HG02973 (cell line): ENCODE data around the gene NBAS.
"Not testable (repeated sequence)": the region's sequence is repeated elsewhere in the genome, so short reads cannot be mapped to it uniquely, and the experiment has no call there.

Experiments
- ATAC-seq: cut with Tn5 transposase; IDR thresholded peaks from one replicate; pipeline ENCODE4 v1.9.1; 2021; ENCODE audit warnings: moderate library complexity; ENCODE audit not compliant: unreplicated experiment

NBAS gene

DNA sequence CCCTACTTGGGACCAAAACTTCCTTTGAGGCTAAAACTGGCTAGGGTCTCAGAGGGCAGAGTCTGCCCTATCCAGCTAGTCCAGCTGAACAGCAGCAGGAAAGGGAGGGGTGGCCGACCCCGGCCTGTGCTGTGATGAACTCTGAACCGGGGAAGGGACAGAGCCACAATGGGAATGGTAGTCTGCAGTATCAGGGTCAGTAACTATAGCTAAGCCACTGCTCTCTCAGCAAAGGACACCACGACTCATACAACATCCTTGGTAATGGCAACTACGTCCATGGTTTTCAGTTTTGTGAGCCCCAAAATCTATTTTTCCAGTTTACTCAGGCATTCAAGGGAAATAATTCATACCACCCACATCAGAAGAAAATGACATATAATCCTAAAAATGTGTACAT is 75.2 kb downstream of the NBAS start:
- no peak for ATAC-seq

DNA sequence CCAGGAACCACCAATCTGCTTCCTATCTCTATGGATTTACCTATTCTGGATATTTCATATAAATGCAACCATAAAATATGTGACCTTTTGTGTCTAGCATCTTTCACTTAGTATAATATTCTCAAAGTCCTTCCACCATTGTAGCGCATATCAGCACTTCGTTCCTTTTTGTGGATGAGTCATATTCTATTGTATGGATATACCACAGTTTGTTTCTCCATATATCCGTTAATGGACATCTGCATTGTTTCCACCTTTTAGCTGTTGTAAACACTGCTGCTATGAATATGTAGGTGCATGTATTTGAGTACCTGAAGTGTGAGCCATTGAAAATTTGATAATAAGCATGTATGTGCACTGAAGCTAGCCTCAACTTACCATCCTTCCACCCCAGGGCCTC is 80.1 kb downstream of the NBAS start:
- no peak for ATAC-seq

DNA sequence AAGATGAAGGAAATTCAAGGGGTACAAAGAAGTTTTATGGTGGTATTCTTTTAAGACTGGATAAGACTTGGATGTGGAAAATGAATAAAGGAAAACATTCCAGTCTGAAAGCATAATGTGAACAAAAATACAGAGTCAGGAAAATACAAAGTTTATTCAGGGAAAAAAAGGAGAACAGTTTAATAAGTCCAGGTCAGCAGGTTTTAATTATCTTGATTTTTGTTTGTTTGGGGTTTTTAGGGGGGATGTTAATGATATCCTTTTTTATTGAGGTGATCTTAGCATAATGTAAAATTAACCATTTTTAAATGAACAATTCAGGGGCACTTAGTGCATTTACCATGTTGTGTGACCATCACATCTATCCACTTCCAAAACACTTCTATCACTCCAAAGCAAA is 80.6 kb downstream of the NBAS start:
- ATAC-seq, result no peak

DNA sequence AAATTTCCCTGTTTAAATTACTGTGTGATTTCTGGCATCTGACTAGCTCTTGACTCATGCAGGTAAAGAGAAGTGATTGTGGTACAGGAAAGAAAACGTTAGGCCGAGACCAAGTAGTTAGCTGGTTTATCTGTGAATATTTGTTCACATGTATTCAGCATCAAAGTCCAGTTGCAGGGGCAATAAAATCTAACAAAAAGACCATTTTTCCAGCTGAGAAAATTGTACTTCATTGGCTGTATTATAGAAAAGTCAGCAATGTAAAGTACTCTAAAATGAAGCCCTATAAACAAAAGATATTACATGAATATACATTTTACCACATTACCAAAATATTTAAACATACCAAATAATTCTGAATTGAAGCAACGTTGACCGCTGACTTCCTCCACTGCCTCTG is 88.3 kb downstream of the NBAS start:
- ATAC-seq, result no peak

- no peak for ATAC-seq
Observed at GRCh38 chr2:15472133-15472532, 89.0 kb downstream of the NBAS start.

DNA sequence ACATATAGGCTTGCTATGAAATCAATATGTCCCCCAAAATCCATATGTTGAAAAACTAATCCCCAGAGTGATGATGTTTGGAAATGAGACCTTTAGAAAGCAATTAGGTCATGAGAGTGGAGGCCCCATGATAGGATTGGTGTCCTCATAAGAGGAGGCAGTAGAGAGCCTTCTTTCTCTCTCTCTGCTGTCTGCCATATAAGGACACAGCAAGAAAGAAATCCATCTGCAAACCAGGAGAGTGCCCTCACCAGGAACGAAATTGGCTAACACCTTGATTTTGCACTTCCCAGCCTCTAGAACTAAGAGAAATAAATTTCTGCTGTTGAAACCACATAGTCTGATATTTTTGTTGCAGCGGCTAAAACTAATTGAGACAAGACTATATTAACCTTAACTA is 89.5 kb downstream of the NBAS start:
- ATAC-seq, result no peak

DNA sequence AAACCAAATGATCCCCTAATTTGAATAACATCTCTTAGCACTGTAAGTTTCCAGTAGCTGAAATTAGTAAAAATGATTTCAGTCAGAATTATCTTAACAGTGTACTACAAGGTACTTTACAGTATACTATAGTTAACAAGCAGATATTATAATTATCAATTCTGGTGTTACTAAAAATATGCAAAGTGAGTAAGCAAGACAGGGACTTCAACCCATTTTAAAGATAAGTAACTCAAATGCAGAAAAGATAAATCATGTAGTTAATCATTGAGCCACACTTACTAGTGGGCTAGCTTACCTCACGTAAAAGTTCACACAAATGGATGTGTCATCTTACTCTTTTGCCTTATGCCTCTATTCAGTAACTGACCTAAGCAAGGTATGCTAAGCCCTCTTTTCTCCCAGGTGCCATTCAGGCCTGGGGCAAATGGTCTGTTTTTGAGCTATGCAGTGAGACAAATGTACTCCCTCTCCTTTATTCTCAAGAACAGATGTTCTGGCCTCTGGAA is 101.0 kb downstream of the NBAS start:
- ATAC-seq, result no peak

GRCh38 chr2:15458277-15458676 is 102.9 kb downstream of the NBAS start:
- ATAC-seq, result no peak

DNA sequence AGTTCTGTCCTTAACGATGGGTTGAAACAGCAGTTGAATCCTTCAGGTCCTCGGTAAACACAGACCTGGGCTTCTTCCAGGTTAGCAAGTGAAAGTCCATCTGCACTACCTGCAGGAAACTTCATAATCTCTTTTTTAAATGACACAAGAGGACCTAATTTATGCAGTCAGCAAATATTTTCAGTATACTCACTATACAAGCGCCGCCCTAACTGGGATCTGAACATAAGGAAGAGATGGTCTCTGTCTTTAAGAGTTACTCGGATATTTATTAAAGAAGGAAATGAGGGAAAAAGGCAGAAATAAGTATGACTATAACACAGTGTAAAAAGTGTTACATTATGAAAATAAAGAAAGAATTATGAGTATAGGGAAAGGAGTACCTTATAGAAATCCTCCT is 103.3 kb downstream of the NBAS start:
- no peak for ATAC-seq

- ATAC-seq, result no peak
Observed at GRCh38 chr2:15456352-15456751, 104.8 kb downstream of the NBAS start.

- ATAC-seq, result no peak
Observed at GRCh38 chr2:15450808-15451207, 110.3 kb downstream of the NBAS start.

DNA sequence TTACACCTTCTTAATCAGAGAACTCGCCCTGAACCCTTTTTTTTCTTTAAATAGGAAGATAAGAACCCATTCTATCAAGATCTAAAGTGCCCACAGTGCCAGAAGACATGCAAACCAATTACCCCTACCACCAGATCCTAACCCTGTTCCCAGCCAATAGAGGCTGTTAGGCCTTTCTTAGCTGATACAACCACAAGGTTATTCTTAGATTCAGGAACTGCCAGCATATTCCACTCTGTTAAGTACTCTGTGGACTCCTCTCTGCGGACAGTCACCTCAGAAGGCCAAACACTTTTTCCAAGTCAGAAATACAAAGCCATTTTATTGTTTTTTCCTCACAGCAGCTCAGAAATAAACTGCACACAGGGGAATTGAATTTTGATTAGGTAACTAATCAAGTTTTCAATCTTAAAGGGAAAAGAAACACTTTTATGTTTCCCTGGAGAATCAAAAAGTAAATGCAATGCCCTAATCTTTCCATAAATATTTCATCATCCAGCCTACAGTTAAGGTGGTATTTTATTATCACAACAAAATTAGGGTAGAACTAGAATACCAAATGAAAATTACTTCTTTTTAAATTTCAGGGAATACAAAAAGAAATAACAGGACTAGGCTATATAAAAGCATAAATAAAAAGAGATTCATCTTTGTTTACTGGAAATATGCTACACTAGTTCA is 111.4 kb downstream of the NBAS start:
- no peak for ATAC-seq

GRCh38 chr2:15448250-15448839 is 112.8 kb downstream of the NBAS start:
- ATAC-seq, result no peak

DNA sequence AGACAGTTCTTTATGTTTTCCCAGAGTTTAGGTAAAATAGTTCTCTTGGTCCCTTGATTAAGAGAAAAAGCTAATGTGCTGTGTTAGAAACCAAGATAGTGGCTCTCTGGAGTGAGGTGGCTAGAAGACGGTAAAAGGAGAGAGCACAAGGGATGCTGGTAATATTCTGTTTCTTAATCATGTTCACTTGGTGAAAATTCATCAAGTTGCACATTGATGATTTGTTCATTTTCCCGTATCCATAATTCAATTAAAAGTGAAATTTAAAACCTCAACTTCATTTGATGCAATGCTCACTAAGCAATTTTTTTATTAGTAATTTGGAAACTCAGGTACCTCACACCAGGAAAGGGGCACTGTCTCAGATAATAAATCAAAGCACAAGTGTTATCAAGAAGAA is 113.8 kb downstream of the NBAS start:
- ATAC-seq, result no peak

DNA sequence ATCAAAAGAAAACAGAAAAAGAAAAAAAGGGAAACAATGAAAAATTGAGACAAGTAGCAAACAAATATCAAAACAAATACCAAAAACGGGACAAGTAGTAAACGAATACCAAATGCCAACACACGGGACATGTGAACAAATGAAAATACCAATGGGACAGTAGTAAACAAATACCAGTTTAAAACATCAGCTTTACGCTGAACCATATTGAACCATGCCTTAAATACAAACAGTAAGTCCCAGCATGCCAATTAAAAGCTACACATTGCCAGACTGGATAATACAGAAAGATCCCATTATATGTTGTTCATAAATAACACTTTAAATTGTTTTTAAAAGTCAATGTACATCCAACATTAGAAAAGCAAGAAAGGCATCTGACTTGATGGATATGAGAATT is 114.2 kb downstream of the NBAS start:
- no peak for ATAC-seq

- ATAC-seq, result no peak
Observed at GRCh38 chr2:15445891-15446562, 115.1 kb downstream of the NBAS start.

GRCh38 chr2:15439768-15440524 is 121.2 kb downstream of the NBAS start:
- not testable (repeated sequence) for ATAC-seq

GRCh38 chr2:15439366-15439765 is 121.8 kb downstream of the NBAS start:
- not testable (repeated sequence) for ATAC-seq

GRCh38 chr2:15436195-15436594 is 124.9 kb downstream of the NBAS start:
- ATAC-seq, result no peak

DNA sequence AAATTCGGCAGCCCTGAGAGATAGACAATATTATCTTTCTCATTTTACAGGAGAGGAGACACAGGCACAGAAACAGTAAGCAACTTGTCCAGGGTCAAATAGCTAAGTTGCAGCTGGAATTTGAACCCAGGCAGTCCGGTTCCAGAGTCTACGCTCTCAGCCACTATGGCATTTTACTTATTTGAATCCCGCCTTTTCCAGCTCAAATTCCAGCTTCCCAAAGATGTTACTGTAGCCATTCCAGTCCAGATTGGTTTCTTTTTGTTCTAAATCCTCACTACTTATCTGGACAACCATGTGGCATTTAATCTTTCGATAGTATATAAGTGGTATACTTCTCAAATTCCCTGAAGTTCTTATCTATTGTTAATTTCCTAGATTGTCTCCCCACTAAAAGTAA is 125.7 kb downstream of the NBAS start:
- no peak for ATAC-seq

GRCh38 chr2:15432642-15433256 is 128.4 kb downstream of the NBAS start:
- ATAC-seq, result no peak
